A549 (cell line): ENCODE results near the gene UBE3B. TPM values are rescaled to one million over a fixed set of nuclear protein-coding genes. Genes with fewer than 3 reads are reported as not detected.

Experiments
- ATAC-seq, 2 experiments: fragments of 200-7000 bp in 1 of 2; fragments of >200 bp in 1 of 2; cut with Nextera tagmentation in 1 of 2; cut with Tn5 transposase in 1 of 2; 3 replicates each; pipeline versions ENCODE4 v1.8.0 to v1.9.1; 2018 to 2020; ENCODE audit warnings: mild to moderate bottlenecking in 1 of 2, moderate library complexity in 1 of 2
- CTCF ChIA-PET: fragments of 300-600 bp; sonication (Branson Sonifier 250); formaldehyde crosslinking; extraction: SDS; loops from one replicate; lab custom pipeline; 2021; ENCODE audit warnings: antibody characterized with exemption, inconsistent platforms; lab: Yijun Ruan, JAX
- POLR2A ChIA-PET: fragments of 350-600 bp; formaldehyde crosslinking; extraction: SDS; loops from one replicate; lab custom pipeline; 2021; ENCODE audit warnings: antibody characterized with exemption, inconsistent platforms; lab: Yijun Ruan, JAX
- DNase-seq, 2 experiments: peaks; one replicate each; pipeline versions ENCODE4 v3.0.0 to v3.0.0-alpha.2; 2011 to 2016; ENCODE audit warnings: low read depth in 1 of 2, low spot score in 1 of 2
- FAIRE-seq: peaks from 2 replicates; lab custom pipeline; 2011; peaks lifted over from hg19 to GRCh38; lab: Jason Lieb, UNC
- H3K27ac ChIP-seq, 2 experiments: fragments of >200 bp; sonication (Bioruptor Twin); formaldehyde crosslinking; 3 replicates each; pipeline ENCODE4 v1.5.1; 2016 to 2017
- H3K4me1 ChIP-seq: fragments of >200 bp; sonication (Bioruptor Twin); formaldehyde crosslinking; 3 replicates; pipeline ENCODE4 v1.6.1; 2016
- H3K4me2 ChIP-seq: fragments of >200 bp; sonication (Bioruptor Twin); formaldehyde crosslinking; 3 replicates; pipeline ENCODE4 v1.6.1; 2016
- H3K4me3 ChIP-seq: fragments of >200 bp; sonication (Bioruptor Twin); formaldehyde crosslinking; 3 replicates; pipeline ENCODE4 v1.5.1; 2016
- H3K9me3 ChIP-seq: fragments of >200 bp; sonication (Bioruptor Twin); formaldehyde crosslinking; 3 replicates; pipeline ENCODE4 v1.6.1; 2016
- ATOH8 ChIP-seq: fragments of 250-450 bp; sonication (Bioruptor Pico); IDR thresholded peaks from 2 replicates; pipeline ENCODE4 v1.5.0; 2020; ENCODE audit warnings: low read depth, mild to moderate bottlenecking, moderate library complexity
- BCL3 ChIP-seq: fragments of >200 bp; sonication (Bioruptor Twin); formaldehyde crosslinking; IDR thresholded peaks from 3 replicates; pipeline ENCODE4 v1.6.1; 2016
- CBX2 ChIP-seq: fragments of 200-600 bp; sonication (generic); IDR thresholded peaks from 2 replicates; pipeline ENCODE4 v1.6.1; 2016; ENCODE audit warnings: low read depth, mild to moderate bottlenecking, borderline replicate concordance
- ELK1 ChIP-seq: fragments of 150-350 bp; IDR thresholded peaks from 2 replicates; pipeline ENCODE4 v1.6.1; 2014; ENCODE audit warnings: low read depth, mild to moderate bottlenecking, low read length
- HDAC2 ChIP-seq: fragments of 200-600 bp; sonication (generic); IDR thresholded peaks from 2 replicates; pipeline ENCODE4 v1.6.1; 2016
- HES2 ChIP-seq: fragments of >200 bp; sonication (Bioruptor Twin); formaldehyde crosslinking; IDR thresholded peaks from 2 replicates; pipeline ENCODE4 v1.6.1; 2016
- HMGXB4 ChIP-seq: fragments of 250-450 bp; sonication (Bioruptor Pico); IDR thresholded peaks from 2 replicates; pipeline ENCODE4 v1.5.0; 2021; ENCODE audit warnings: mild to moderate bottlenecking, moderate library complexity, borderline replicate concordance
- HOXA7 ChIP-seq: fragments of 250-450 bp; sonication (Bioruptor Pico); IDR thresholded peaks from 2 replicates; pipeline ENCODE4 v1.5.0; 2020; ENCODE audit warnings: mild to moderate bottlenecking, moderate library complexity
- JUNB ChIP-seq: fragments of >200 bp; sonication (Bioruptor Twin); formaldehyde crosslinking; IDR thresholded peaks from 2 replicates; pipeline ENCODE4 v1.6.1; 2016
- KDM1A ChIP-seq: fragments of 200-600 bp; sonication (generic); IDR thresholded peaks from 2 replicates; pipeline ENCODE4 v1.6.1; 2016; ENCODE audit warnings: low read depth, mild to moderate bottlenecking
- KDM5A ChIP-seq: fragments of 200-600 bp; sonication (generic); IDR thresholded peaks from 2 replicates; pipeline ENCODE4 v1.6.1; 2016; ENCODE audit warnings: antibody characterized with exemption, mild to moderate bottlenecking
- MYC ChIP-seq: IDR thresholded peaks from 2 replicates; pipeline ENCODE4 v1.6.1; 2012; ENCODE audit warnings: mild to moderate bottlenecking, inconsistent platforms, low read length, improper control_type of control experiment, borderline replicate concordance
- PHF8 ChIP-seq: fragments of 200-600 bp; sonication (generic); IDR thresholded peaks from 2 replicates; pipeline ENCODE4 v1.6.1; 2016; ENCODE audit warnings: low read depth, mild to moderate bottlenecking, antibody characterized with exemption, moderate library complexity, borderline replicate concordance
- RNF2 ChIP-seq: fragments of 200-600 bp; sonication (generic); IDR thresholded peaks from 2 replicates; pipeline ENCODE4 v1.6.1; 2016; ENCODE audit warnings: low read depth, mild to moderate bottlenecking, antibody characterized with exemption, moderate library complexity, borderline replicate concordance
- SMC3 ChIP-seq: fragments of >200 bp; sonication (Bioruptor Twin); formaldehyde crosslinking; IDR thresholded peaks from 3 replicates; pipeline ENCODE4 v1.6.1; 2018; ENCODE audit warnings: inconsistent platforms
- SREBF2 ChIP-seq: fragments of 450-650 bp; IDR thresholded peaks from 2 replicates; pipeline ENCODE4 v1.6.1; 2014; ENCODE audit warnings: mild to moderate bottlenecking, moderate library complexity
- TFCP2L1 ChIP-seq: fragments of 250-450 bp; sonication (Bioruptor Pico); IDR thresholded peaks from 2 replicates; pipeline ENCODE4 v1.5.0; 2021; ENCODE audit warnings: mild to moderate bottlenecking
- WGBS: methylation state at CpG from one replicate; pipeline ENCODE4 v1.1.6; 2017; ENCODE audit errors: missing lambda C conversion rate; 5-methylcytosine and 5-hydroxymethylcytosine counted together
- polyA plus RNA-seq, 4 experiments: library from polyadenylated mRNA; depleted of rRNA in 3 of 4; stranded (reverse); fragments of >200 nt; fragmentation: RNase III in 1 of 4; extraction: RNeasy Plus Mini Kit Qiagen cat#74134 plus additional on column Dnase treatment in 1 of 4; gene quantifications; 2 replicates in 3 of 4; 3 replicates in 1 of 4; pipeline ENCODE4 v1.2.3, GENCODE V29; 2011 to 2017

The UBE3B gene
- polyA plus RNA-seq, 2 of the 4 experiments (the other 2 are of a cell fraction) = 14.0 to 38.0 TPM

- FAIRE-seq (no peak), ATAC-seq (no peak), DNase-seq (no peak)
- TF ChIP-seq BCL3 = no peak
- H3K4me1 ChIP-seq = no peaks in the 10 kb centered on the region
- CTCF ChIA-PET = interaction anchor here (0.6 to 5.2 kb wide), 3 partner anchors 13 to 178 kb away, joined by 3 to 24 read pairs (median 6); no protein-coding TSS in a partner anchor
- no peak overlapping the region for H3K4me3 ChIP-seq
- H3K9me3 ChIP-seq = no peaks in the 10 kb centered on the region
- no peak overlapping the region for H3K27ac ChIP-seq
- WGBS = 88% methylated on average over 2 of the region's 2 CpGs
- POLR2A ChIA-PET = no interaction called here
- H3K4me2 ChIP-seq = no peak overlapping the region
These were observed 32.2 kb upstream of the UBE3B start for GRCh38 chr12:109445191-109445609.

- Histone ChIP-seq H3K4me3 (no peak overlapping the region), H3K9me3 (no peaks in the 10 kb centered on the region), H3K27ac (no peak overlapping the region), H3K4me2 (no peak overlapping the region), H3K4me1 (no peaks in the 10 kb centered on the region)
- FAIRE-seq (no peak), DNase-seq (no peak), ATAC-seq (no peak)
- ChIA-PET CTCF (interaction anchor here (0.6 to 5.2 kb wide), 2 partner anchors 14 to 359 kb away, joined by 3 to 24 read pairs; no protein-coding TSS in a partner anchor), POLR2A (no interaction called here)
- no peak for TF ChIP-seq RNF2
- no peak for TF ChIP-seq ATOH8 (CRISPR knock-in tag)
- no peak for TF ChIP-seq PHF8
- no peak for TF ChIP-seq CBX2
- TF ChIP-seq ELK1 = no peak
- TF ChIP-seq KDM1A = no peak
- 93% methylated on average over 8 of the region's 8 CpGs for WGBS
These were observed 30.6 kb upstream of the UBE3B start for GRCh38 chr12:109446869-109447268.

GRCh38 chr12:109447482-109447881, 30.0 kb upstream of the UBE3B start:
- CTCF ChIA-PET = interaction anchor here (0.5 to 5.2 kb wide), 4 partner anchors 15 to 358 kb away, joined by 3 to 24 read pairs (median 5); no protein-coding TSS in a partner anchor
- Histone ChIP-seq H3K9me3 (no peaks in the 10 kb centered on the region), H3K4me2 (no peak overlapping the region), H3K4me1 (no peaks in the 10 kb centered on the region), H3K4me3 (no peak overlapping the region), H3K27ac (no peak overlapping the region)
- 91% methylated on average over 9 of the region's 9 CpGs for WGBS
- POLR2A ChIA-PET = no interaction called here
- no peak for DNase-seq
- TF ChIP-seq KDM5A (no peak), HDAC2 (no peak), MYC (no peak), HMGXB4 (CRISPR knock-in tag) (no peak)
- ATAC-seq = no peak
- FAIRE-seq = no peak

GRCh38 chr12:109448272-109448671, 29.2 kb upstream of the UBE3B start:
- no peak overlapping the region for H3K4me2 ChIP-seq
- no peak for FAIRE-seq
- H3K27ac ChIP-seq = no peak overlapping the region
- POLR2A ChIA-PET = no interaction called here
- no peaks in the 10 kb centered on the region for H3K9me3 ChIP-seq
- CTCF ChIA-PET = interaction anchor here (0.5 to 1.8 kb wide), 3 partner anchors 21 to 149 kb away, joined by 3 to 6 read pairs (median 4); no protein-coding TSS in a partner anchor
- ATAC-seq = no peak
- 68% methylated on average over 5 of the region's 5 CpGs for WGBS
- TF ChIP-seq HOXA7 (CRISPR knock-in tag) (no peak), TFCP2L1 (CRISPR knock-in tag) (no peak), JUNB (no peak), HES2 (no peak), KDM5A (no peak), SMC3 (no peak), SREBF2 (no peak)
- TF ChIP-seq, all 56 proteins: peak for 0
- H3K4me1 ChIP-seq = no peaks in the 10 kb centered on the region
- DNase-seq = no peak
- no peak overlapping the region for H3K4me3 ChIP-seq
